ENCODE results near the gene LMO1. TPM values are rescaled to one million over a fixed set of nuclear protein-coding genes. Genes with fewer than 3 reads are reported as not detected.

Gene LMO1
- total and polyA plus RNA-seq, 2 of the 8 experiments (the other 6 are each of a cell fraction or from before 2014, with no cell fraction given), result 0.17 TPM; not detected in 1

DNA sequence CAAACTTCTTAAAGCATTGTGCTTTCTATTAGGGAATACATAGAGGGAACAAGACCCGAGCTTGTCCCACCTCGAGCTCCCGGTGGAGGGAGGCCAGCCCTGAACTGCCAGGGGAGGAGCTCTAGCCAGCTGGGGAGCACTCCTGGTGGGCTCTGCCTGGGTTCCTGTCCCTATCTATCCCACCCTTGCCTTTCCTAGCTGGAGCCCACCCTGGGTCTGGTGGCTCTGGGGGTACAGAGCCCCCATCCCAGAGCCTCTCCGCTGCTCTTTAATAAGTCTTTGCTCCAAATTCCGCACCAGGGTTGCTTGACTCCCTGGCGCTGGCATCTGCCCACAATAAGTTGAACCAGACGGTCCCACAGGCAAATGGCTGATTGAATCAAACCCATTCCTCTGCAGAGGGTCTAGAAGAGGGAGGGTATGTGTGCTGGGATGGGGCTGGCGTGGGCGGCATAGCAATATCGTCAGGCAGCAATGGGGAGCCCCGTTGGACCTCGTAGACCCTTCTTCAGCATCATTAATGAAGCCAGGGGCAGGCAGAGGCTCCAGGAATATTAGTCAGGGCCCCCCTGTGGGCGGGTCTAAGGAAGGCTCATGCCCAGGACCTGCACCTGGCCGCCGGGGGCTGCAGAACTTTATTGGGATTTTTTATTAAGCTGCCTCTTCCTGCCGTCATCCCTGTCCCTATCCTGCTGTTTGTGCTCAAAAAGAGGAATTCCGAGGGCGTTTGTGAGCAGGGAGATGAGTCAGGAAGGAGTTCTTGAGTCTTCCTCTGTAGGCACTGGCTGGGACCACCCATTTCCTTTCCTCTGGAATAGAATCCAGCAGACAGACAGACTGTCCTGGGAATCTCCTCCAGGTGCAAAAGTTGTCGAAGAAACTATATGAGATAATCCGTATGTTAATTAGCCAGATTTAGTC, 56.3 kb downstream of the LMO1 start:
- Histone ChIP-seq H3K4me1 (replicated peaks in 1 of 4; ENCODE audit: control insufficient read depth in 3 of 4, insufficient read depth in 4 of 4, low read length in 3 of 4) (peaks cover 0 to 7% (median 0%) of the 10 kb centered on the region in 4 experiments; a peak in 1 of 7 replicates), H2BK5ac (ENCODE audit: low read depth, low read length) (no peak overlapping the region; the same call in 1 of the 2 replicates), H2BK120ac (replicated peaks; ENCODE audit: low read depth, low read length) (no peak overlapping the region), H3K27ac (ENCODE audit: low read depth, low read length) (no peak overlapping the region), H3K36me3 (ENCODE audit: control insufficient read depth in 2 of 4, insufficient read depth in 4 of 4, low read length in 3 of 4) (no peaks in the 10 kb centered on the region), H2BK15ac (ENCODE audit: low read length) (no peak overlapping the region), H3K79me1 (ENCODE audit: low read depth, low read length) (no peaks in the 10 kb centered on the region; the same call in 1 of the 2 replicates), H3K79me2 (ENCODE audit: control insufficient read depth in 1 of 2, insufficient read depth in 2 of 2, low read length in 2 of 2) (no peaks in the 10 kb centered on the region), H3K9ac (replicated peaks in 1 of 4; ENCODE audit: extremely low read depth in 1 of 4, low read depth in 3 of 4, low read length in 3 of 4) (no peak overlapping the region), H2BK12ac (ENCODE audit: low read depth, low read length) (no peak overlapping the region), H2AK5ac (ENCODE audit: low read depth, low read length) (no peak overlapping the region), H3K4me3 (ENCODE audit: extremely low read depth in 1 of 4, insufficient read depth in 2 of 4, low read depth in 3 of 4, low read length in 4 of 4) (no peak overlapping the region), H4K5ac (ENCODE audit: insufficient read length, low read depth, low read length) (no peak overlapping the region), H3K18ac (ENCODE audit: extremely low read depth, low read length) (no peak overlapping the region), H2AFZ (ENCODE audit: low read length) (0 out of 2 replicates have a peak overlapping the region, but pooled peaks have one; percentile 8), H3K23ac (ENCODE audit: insufficient read length) (no peak overlapping the region), H3K27me3 (replicated peaks in 1 of 4; ENCODE audit: control insufficient read depth in 3 of 4, extremely low read depth in 1 of 4, insufficient read depth in 3 of 4, low read length in 3 of 4) (no peaks in the 10 kb centered on the region), H2BK20ac (ENCODE audit: low read length) (no peak overlapping the region), H4K8ac (ENCODE audit: extremely low read depth, insufficient read depth, low read length) (no peak overlapping the region), H4K20me1 (replicated peaks in 1 of 2; ENCODE audit: control insufficient read depth in 1 of 2, insufficient read depth in 2 of 2, low read length in 2 of 2) (no peaks in the 10 kb centered on the region), H3K56ac (replicated peaks; ENCODE audit: insufficient read length, low read depth, low read length) (no peak overlapping the region), H3K9me3 (ENCODE audit: insufficient read depth in 2 of 2, low read depth in 1 of 2, low read length in 1 of 2) (no peaks in the 10 kb centered on the region), H4K91ac (replicated peaks; ENCODE audit: insufficient read length, low read length) (peak overlapping the region; percentile 11), H3K4ac (replicated peaks; ENCODE audit: insufficient read length, low read depth, low read length) (no peak overlapping the region), H3K14ac (ENCODE audit: insufficient read length) (no peak overlapping the region), H3K4me2 (ENCODE audit: insufficient read depth in 1 of 2, low read depth in 2 of 2, low read length in 2 of 2) (no peak overlapping the region), H3K23me2 (ENCODE audit: low read depth, low read length) (no peaks in the 10 kb centered on the region)
- no peak for DNase-seq (ENCODE audit: low read depth in 1 of 2, low spot score in 2 of 2)
- 72% methylated on average over 20 of the region's 20 CpGs; no CpG with 5 or more reads in 1 of the 2 experiments for WGBS, 2 experiments (ENCODE audit: extremely low coverage in 1 of 2, insufficient coverage in 1 of 2, insufficient read length in 1 of 2, insufficient replicate concordance in 2 of 2, low coverage in 1 of 2, low lambda C conversion rate in 2 of 2, missing lambda C conversion rate in 1 of 2)
- CTCF ChIA-PET (ENCODE audit: partially characterized antibody), result interaction anchor here (0.6 to 21.8 kb wide), 19 partner anchors 7 to 174 kb away, joined by 3 to 342 read pairs (median 5); partner anchors contain the start of genes LMO1 and RIC3
- FAIRE-seq, result no peak
- POLR2A ChIA-PET (ENCODE audit: partially characterized antibody), result interaction anchor here (0.8 to 1.5 kb wide), 4 partner anchors 11 to 478 kb away, joined by 3 to 4 read pairs (median 3); no protein-coding TSS in a partner anchor
- TF ChIP-seq POLR2AphosphoS5 (IDR thresholded peaks at IDR 0.05; ENCODE audit: low read depth, low read length), result no peak
- no peak for TF ChIP-seq CHD1 (IDR thresholded peaks at IDR 0.05; ENCODE audit: low read depth, low read length)
- TF ChIP-seq, protein P1, sequence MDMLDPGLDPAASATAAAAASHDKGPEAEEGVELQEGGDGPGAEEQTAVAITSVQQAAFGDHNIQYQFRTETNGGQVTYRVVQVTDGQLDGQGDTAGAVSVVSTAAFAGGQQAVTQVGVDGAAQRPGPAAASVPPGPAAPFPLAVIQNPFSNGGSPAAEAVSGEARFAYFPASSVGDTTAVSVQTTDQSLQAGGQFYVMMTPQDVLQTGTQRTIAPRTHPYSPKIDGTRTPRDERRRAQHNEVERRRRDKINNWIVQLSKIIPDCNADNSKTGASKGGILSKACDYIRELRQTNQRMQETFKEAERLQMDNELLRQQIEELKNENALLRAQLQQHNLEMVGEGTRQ (IDR thresholded peaks at IDR 0.05; ENCODE audit: low read length), result no peak
- TF ChIP-seq RBBP5 (IDR thresholded peaks at IDR 0.05; ENCODE audit: borderline replicate concordance, low read depth, low read length), result no peak
- TF ChIP-seq SIX5 (IDR thresholded peaks at IDR 0.05; ENCODE audit: low read depth, low read length), result no peak
- no peak for TF ChIP-seq POLR2A (IDR thresholded peaks at IDR 0.05; ENCODE audit: control extremely low read depth in 1 of 2, low read depth in 2 of 2, low read length in 2 of 2)
- no peak for TF ChIP-seq ATF3 (IDR thresholded peaks at IDR 0.05; ENCODE audit: insufficient read depth, low read depth, low read length)
- no peak for TF ChIP-seq POU5F1 (IDR thresholded peaks at IDR 0.05; ENCODE audit: low read depth, low read length)
- no peak for TF ChIP-seq RNF2 (IDR thresholded peaks at IDR 0.05; ENCODE audit: borderline replicate concordance, low read depth, low read length, missing control alignments, poor library complexity, severe bottlenecking)
- no peak for TF ChIP-seq TBP (IDR thresholded peaks at IDR 0.05; ENCODE audit: low read depth, low read length)
